ENCODE measurements around the gene LHFPL2.

LHFPL2 gene

DNA sequence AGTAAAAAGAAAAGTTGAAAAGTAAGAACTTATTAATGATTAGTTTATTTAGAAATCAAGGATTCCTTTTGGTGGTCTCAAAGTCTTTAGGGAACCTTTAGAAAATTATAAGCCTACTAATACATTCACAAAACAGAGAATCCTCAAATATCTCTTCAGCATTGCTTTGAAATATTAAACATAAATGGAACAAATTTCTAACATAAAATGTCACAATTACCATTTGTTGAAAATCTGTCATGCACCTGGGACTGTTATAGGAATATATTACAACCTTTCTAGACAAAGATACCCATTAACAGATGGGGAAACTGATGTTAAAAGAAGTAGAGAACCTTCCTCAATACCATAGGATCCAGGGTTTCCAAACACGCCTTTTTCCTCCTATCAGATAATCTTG is 83.2 kb downstream of the LHFPL2 start:
- no peak for DNase-seq

- DNase-seq: no peak
These were observed 85.0 kb downstream of the LHFPL2 start for GRCh38 chr5:78563621-78564020.

GRCh38 chr5:78562714-78563330 is 85.8 kb downstream of the LHFPL2 start:
- DNase-seq: no peak

DNA sequence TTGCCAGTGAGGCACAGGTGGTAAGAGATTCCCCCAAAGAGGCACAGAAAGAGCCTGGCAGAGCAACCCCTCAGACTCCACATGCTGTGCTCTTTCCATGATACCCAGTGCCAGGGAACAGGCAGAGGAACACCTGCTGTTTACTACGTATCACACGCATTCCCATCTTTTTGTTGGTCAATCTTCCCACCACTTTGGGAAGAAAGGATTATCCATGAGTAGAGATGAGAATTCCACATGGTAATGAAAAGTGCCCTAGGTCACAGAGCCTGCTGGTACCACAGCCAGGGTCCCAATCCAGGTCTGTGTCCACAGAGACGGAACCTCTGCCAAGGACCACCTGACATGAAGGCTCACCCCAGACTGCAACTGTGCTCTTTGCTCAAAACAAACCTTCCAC is 86.6 kb downstream of the LHFPL2 start:
- DNase-seq: no peak

GRCh38 chr5:78561261-78561660 is 87.3 kb downstream of the LHFPL2 start:
- DNase-seq: no peak

DNA sequence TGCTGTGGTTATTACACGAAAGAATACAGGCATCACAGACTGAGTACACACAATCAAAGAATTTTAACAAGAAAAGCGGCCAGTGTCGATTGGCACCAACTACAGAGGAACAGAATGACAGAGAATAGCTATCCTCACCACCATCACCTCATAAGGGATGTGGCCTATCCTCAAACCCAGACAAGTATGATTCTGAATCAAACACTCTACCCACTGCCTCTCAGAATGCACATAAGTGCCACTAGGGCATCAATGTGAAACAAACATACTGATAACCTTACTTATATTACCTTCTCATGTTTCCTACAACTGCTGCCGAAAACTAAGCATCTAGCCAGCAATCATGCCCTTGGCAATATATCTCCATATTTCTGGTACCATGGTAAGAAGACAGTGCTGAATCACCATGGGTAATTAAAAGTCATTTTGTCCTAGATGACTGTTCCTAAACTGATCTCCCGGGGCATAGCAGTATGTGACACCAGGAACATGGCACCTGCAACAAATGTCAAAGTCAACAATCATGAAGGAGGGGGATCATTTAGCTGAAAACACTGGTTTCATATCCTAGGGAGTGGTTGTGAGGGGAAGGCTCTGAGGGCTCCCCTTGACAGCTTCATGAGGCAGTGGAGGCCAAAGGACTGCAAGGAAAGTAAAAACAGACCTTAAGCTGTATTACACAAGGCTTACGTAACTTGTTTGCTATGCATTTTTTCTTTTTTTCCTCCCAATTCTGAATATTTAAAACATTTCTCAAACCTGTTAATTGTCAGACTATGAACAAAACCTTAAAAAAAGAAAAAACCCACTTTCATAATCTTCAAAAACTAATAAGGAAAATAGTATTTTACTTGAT is 88.3 kb downstream of the LHFPL2 start:
- no peak for DNase-seq

- DNase-seq: no peak
These were observed 91.0 kb downstream of the LHFPL2 start for GRCh38 chr5:78557601-78558000.

GRCh38 chr5:78555870-78556269 is 92.7 kb downstream of the LHFPL2 start:
- no peak for DNase-seq

DNA sequence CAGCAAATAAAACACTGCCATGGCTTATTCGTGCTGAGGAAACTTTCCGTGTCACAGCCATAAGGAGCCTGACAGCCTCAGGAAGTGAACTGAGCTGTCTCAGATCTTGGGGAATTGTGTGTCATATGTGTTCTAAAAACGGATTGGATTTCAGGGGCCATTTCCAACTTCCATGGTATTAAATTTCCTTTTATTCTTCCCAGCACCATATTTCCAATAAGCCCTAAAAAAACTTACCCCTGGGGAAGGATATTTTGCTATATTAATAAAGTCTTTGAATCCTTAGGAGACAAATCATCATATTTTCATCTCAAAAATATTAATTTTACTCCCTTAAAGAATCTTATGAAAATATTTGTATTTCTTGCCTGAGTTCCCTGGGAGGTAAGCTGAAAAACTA is 93.9 kb downstream of the LHFPL2 start:
- DNase-seq: no peak

GRCh38 chr5:78553580-78554353 is 94.8 kb downstream of the LHFPL2 start:
- DNase-seq: no peak

- DNase-seq: no peak
These were observed 95.7 kb downstream of the LHFPL2 start for GRCh38 chr5:78552729-78553342.

DNA sequence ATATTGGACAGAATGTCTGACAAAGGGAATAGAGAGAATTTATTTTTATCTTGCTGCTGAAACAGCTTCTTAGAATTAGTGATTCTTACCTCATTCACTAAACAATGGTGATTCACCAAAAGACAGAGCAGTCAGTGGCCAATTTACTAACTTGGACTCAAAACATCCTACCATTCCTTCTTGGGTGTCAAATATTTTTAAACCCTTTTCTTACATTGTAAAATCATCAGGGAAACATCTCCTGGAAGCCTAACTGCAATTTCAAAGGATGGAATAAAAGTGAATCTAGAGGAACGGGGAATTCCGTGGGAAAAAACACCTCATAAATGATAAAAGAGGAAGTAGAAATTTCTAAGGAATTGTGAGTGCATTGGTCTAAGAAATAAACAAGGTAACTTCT is 97.7 kb downstream of the LHFPL2 start:
- DNase-seq: no peak

DNA sequence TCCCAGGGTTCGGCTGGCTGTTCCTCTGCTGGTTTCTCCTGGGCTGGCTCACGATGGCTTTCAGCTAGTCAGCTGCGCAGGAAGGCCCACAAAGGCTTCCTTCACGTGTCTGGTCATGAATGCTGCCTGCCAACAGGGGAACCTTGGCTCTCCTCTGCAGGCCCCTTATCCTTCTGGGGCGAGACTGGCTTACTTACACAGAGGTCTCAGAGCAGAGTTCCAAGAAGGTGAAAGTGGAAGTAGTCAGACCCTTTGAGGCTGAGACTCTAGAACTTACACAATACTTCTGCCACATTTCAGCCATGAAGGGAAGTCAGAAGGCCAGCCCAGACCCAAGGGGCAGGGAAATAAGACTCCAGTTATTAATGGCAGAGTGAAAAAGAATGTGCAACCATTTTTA is 99.5 kb downstream of the LHFPL2 start:
- DNase-seq: no peak

GRCh38 chr5:78547731-78548615 is 100.6 kb downstream of the LHFPL2 start:
- peak; percentile 92 for DNase-seq

DNA sequence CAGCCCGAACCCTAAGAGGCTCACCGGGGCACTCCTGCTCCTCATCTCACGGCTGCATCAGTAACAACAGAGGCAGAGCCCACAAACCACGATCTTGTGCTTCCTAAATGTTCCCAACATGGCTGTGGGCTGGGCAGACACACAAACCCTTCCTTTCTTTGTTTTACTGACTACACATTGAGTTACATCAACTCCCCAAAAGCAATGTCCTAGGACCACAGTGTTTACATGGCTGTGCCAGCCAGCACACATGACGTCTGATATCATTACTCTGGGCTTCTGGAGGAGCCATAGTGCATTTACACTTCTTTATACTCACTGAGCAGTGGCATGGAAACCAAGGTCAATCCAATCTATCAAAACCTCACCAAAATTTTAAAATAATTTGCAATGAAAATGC is 101.4 kb downstream of the LHFPL2 start:
- DNase-seq: no peak

- DNase-seq: no peak
These were observed 102.1 kb downstream of the LHFPL2 start for GRCh38 chr5:78546276-78546996.

- no peak for DNase-seq
These were observed 103.2 kb downstream of the LHFPL2 start for GRCh38 chr5:78545406-78545805.

- DNase-seq: peak; percentile 60
These were observed 103.9 kb downstream of the LHFPL2 start for GRCh38 chr5:78544561-78545201.

DNA sequence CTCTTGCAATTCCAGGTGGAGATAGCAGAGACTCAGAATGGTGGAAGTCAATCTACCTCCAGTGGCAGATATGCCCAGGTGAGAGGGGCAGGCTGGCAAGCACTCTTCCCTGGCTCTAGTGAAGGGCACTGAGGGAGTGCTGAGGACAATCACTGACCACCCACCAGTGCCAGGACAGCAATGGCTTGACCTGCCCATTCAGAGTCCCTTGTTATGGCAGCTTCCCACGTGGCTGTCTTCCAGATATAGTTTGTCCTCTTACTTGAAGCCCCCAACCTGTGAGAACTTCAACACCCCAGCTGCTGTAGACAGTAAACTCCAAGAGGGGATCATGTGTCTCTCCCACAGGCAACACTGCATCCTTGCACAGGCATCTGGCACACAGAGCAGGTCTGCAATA is 104.7 kb downstream of the LHFPL2 start:
- no peak for DNase-seq

DNA sequence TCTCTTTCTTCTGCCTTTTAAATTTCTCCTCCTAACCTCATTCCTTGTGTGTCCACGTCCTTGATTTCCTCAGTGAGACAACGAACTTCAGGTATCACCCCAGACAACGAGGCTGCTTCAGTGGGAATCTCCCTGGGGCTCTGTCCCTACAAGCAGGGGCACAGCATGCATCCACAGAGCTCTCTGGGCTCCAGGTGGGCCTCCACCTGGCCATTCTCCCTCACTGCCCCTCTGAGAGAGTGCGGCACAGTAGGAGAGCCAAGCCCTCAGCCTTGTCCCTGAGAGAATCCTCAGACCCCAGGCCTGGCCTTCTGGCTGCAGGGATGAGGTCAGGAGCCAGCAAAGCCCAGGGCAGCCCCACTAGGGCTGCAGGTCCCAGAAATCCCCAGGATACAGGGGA is 105.3 kb downstream of the LHFPL2 start:
- DNase-seq: no peak

DNA sequence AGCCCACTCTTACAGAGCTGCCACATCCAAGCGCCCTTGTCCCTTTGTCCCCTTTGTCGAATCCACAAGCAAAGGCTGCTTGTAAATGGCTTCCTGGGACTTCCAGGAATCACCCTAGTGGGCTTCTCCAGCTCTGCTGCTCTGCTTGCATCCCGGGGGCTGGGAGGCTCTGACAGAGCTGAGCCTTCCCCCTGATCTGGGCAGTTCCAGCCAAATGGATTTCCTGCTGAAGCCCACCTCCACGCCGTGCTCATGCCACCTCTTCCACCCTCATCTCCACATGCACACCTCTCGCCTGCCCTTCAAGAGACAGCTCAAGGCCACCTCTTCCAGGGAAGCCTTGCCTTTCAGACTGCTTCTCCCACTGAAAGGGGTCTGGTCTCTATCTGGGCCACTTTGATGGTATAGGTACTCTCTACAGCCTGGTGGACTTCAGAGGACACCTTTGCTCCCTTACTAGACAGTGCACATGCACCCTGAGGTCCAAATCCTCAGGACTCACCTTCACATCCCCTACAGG is 106.2 kb downstream of the LHFPL2 start:
- no peak for DNase-seq
